LHCN-M2 (cell line): ENCODE results near the gene MYH11. TPM values are rescaled to one million over a fixed set of nuclear protein-coding genes. Genes with fewer than 3 reads are reported as not detected.
A peak's percentile ranks its signal among the peaks of the same experiment; 100 is the strongest.
"Not testable (repeated sequence)": the region's sequence is repeated elsewhere in the genome, so short reads cannot be mapped to it uniquely, and the experiment has no call there.

Source experiments
- DNase-seq: peaks from one replicate; pipeline ENCODE4 v3.0.0-alpha.2; 2012; ENCODE audit warnings: low read depth
- total RNA-seq: library from RNA; depleted of rRNA; stranded (reverse); fragments of >200 nt; gene quantifications from 2 replicates; pipeline ENCODE4 v1.2.3, GENCODE V29; 2014; rRNA removed

MYH11 gene
- total RNA-seq, 1 experiment from 2014 or later: under 0.01 TPM

GRCh38 chr16:15677447-15677846, 179.4 kb downstream of the MYH11 start:
- DNase-seq: no peak

DNA sequence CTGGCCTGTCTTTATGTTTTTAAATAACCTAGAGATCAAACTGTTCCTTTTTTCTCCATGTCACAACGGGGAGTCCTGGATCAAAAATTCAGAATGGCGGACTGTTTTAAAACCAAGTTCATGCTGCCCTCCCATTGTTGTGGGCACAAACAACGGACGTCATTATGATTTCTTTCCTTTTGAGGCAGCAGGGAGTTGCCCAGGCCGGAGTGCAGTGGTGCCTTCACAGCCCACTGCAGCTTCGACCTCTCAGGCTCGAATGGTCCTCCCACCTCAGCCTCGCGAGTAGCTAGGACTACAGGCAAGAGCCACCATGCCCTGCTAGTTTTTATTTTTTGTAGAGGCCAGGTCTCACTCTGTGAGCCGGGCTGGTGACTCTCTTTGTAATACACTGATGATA, 180.3 kb downstream of the MYH11 start:
- no peak for DNase-seq

DNA sequence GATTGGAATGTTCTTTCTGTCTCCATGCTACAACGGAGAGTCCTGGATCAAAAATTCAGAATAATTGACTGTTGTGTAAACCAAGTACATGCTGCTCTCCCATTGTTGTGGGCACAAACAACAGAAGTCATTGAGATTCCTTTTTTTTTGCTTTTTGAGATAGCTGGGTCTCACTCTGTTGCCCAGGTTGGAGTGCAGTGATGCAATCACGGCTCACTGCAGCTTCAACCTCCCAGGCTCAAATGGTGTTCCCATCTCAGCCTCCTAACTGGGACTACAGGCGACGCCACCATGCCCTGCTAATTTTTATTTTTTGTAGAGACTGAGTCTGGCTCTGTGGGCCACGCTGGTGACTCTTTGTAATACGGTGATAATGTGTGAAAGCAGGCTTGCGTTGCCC, 182.3 kb downstream of the MYH11 start:
- no peak for DNase-seq

GRCh38 chr16:15672514-15673167, 184.2 kb downstream of the MYH11 start:
- peak; percentile 95 for DNase-seq

DNA sequence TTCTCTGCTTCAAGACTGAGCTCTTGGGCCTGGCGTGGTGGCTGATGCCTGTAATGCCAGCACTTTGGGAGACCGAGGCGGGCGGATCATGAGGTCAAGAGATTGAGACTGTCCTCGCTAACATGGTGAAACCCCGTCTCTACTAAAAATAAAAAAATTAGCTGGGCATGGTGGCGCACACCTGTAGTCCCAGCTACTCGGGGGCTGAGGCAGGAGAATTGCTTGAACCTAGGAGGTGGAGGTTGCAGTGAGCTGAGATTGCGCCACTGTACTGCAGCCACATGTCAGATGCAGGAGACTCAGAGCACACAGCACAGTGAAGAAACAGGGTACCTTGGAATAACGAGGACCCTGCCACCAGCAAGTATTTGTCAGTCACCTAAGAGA, 184.7 kb downstream of the MYH11 start:
- not testable (repeated sequence) for DNase-seq

- peak; percentile 16 for DNase-seq
These were observed 185.2 kb downstream of the MYH11 start for GRCh38 chr16:15671530-15672117.

DNA sequence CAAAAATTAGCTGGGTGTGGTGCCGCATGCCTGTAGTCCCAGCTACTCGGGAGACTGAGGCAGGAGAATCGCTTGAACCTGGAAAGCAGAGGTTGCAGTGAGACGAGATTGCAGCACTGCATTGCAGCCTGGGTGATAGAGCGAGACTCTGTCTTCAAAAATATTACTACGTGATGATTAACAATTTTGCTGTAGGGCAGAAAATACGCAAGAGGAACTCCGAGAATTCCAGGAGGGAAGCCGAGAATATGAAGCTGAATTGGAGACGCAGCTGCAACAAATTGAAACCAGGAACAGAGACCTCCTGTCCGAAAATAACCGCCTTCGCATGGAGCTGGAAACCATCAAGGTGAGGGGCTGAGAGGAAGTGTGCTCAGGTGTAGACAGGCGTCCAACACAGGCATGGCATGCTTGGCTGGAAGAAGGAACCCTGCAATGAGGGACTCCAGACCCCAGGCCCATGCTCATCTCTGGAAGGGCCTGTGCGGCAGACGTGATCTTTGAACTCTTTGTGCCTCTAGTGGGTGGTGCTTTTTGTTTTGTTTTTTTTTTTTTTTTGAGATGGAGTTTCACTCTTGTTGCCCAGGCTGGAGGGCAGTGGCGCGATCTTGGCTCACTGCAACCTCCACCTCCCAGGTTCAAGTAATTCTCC, 189.6 kb downstream of the MYH11 start:
- no peak for DNase-seq

DNA sequence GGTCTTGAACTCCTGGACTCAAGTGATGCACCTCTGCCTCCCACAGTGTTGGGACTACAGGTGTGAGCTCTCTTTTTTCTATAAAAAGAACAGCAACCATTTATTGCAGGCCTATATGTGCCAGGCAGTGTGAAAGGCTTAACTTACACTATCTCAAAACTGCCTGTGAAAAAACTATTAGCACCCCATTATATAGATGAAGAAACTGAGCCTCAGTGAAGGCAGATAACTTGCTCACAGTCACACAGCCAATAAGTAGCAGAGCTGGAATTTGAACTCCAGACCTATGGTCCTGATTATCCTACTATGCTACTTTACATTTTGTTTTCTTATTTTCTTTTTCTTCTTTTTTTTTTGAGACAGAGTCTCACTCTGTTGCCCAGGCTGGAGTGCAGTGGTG, 191.7 kb downstream of the MYH11 start:
- no peak for DNase-seq

DNA sequence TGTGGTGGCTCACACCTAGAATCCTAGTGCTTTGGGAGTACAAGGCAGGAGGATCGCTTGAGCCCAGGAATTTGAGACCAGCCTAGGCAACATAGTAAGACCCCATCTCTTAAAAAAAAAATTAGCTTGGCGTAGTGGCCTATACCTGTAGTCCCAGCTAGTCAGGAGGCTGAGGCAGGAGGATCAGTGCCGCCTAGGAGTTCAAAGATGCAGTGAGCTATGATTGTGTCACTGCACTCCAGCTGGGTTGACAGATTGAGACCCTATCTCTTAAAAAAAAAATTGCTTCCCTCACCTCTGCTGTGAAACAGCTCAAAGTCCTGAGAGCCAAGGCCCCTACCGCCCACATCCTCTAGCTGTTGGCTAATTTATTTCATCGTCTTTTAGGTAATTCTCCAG, 196.6 kb downstream of the MYH11 start:
- DNase-seq: no peak

GRCh38 chr16:15658556-15658955, 198.3 kb downstream of the MYH11 start:
- no peak for DNase-seq

DNA sequence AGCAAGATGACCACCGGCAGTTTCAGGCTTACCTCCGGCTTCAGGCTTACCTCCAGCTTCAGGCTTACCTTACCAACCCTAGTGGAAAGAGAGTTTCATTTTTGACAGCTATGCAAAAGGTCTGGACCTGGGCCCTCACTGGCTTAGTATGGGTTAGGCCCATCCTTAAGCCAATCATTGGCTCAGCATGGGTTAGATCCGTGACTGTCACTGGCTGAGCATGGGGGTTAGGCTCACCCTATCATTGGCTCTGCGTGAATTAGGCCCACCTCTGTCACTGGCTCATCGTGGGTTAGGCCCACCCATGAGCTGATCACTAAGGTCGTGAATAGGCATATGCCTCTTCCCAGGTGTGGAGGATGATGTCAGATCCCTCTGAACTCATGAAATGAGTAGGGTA, 198.7 kb downstream of the MYH11 start:
- no peak for DNase-seq

- not testable (repeated sequence) for DNase-seq
These were observed 201.3 kb downstream of the MYH11 start for GRCh38 chr16:15655561-15655960.

DNA sequence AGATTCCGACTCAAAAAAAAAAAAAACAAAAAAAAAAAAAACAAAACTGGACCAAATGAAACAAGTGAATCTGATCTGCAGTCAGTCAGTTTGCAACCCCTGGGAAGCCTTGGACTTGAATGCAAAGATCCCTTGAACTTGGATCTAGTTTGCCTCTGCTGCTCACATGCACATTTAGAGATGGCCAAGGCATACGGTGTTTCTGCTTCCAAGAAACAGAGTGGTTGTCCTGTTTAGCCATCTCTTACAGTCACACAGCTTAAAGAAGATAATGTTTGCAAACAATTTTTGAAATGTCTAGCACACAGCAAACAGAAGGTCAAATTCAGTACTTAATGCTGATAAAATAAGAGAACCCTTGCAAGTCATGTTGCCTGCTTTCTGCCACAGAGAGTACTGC, 202.2 kb downstream of the MYH11 start:
- no peak for DNase-seq

- peak; percentile 33 for DNase-seq
These were observed 203.6 kb downstream of the MYH11 start for GRCh38 chr16:15653227-15653626.

Other genes with a start within 250 kb of the MYH11 start
- 11.9 and 15.3 TPM in 2 replicates for gene MARF1, start 213.9 kb downstream of the MYH11 start, total RNA-seq
- gene NDE1, start 206.8 kb downstream of the MYH11 start, total RNA-seq: 29.6 and 51.2 TPM in 2 replicates
- gene CEP20, start 31.6 kb upstream of the MYH11 start, total RNA-seq: 69.6 and 94.3 TPM in 2 replicates
- 10.3 and 11.5 TPM in 2 replicates for gene ABCC1, start 92.6 kb upstream of the MYH11 start, total RNA-seq